Sigmoid colon (tissue), 7 donors: ENCODE measurements around the gene STX18. TPM values are rescaled to one million over a fixed set of nuclear protein-coding genes. Genes with fewer than 3 reads are reported as not detected.
"Not testable (repeated sequence)": the region's sequence is repeated elsewhere in the genome, so short reads cannot be mapped to it uniquely, and the experiment has no call there.

Experiments used
- DNase-seq: peaks from one replicate; pipeline ENCODE4 v3.0.0-alpha.2; 2019
- H3K27ac ChIP-seq, 4 donors: fragments of 200-600 bp; sonication (generic); one replicate each; pipeline ENCODE4 v1.5.1; 2016 to 2019; ENCODE audit warnings: mild to moderate bottlenecking in 1 of 4
- H3K27me3 ChIP-seq, 3 donors: fragments of 200-600 bp; sonication (generic); one replicate each; pipeline ENCODE4 v1.5.1; 2019; ENCODE audit warnings: mild to moderate bottlenecking in 1 of 3
- H3K36me3 ChIP-seq, 4 donors: fragments of 200-600 bp; sonication (generic); one replicate each; pipeline ENCODE4 v1.5.1; 2016 to 2019
- H3K4me1 ChIP-seq, 4 donors: fragments of 200-600 bp; sonication (generic); one replicate each; pipeline ENCODE4 v1.5.1; 2017 to 2019
- H3K4me3 ChIP-seq, 4 donors: fragments of 200-600 bp; sonication (generic); one replicate each; pipeline ENCODE4 v1.5.1; 2017 to 2019; ENCODE audit warnings: mild to moderate bottlenecking in 2 of 4, moderate library complexity in 1 of 4
- H3K9me3 ChIP-seq, 4 donors: fragments of 200-600 bp in 3 of 4; sonication (generic) in 3 of 4; one replicate each; pipeline versions ENCODE4 v1.5.1 to v1.6.1; 2013 to 2019
- CTCF ChIP-seq, 4 experiments: fragments of 450-650 bp in 3 of 4; fragments of 200-600 bp in 1 of 4; IDR thresholded peaks; one replicate each; pipeline ENCODE4 v1.5.1; 2016 to 2019; ENCODE audit warnings: antibody characterized with exemption in 4 of 4, mild to moderate bottlenecking in 3 of 4, moderate library complexity in 2 of 4
- EP300 ChIP-seq, 4 donors: sonication (generic); formaldehyde crosslinking; IDR thresholded peaks; one replicate each; pipeline ENCODE4 v1.6.1; 2017; ENCODE audit warnings: antibody characterized with exemption in 4 of 4
- POLR2A ChIP-seq, 2 donors: fragments of 450-650 bp; IDR thresholded peaks; one replicate each; pipeline ENCODE4 v1.6.1; 2016; ENCODE audit warnings: antibody characterized with exemption in 2 of 2, mild to moderate bottlenecking in 2 of 2, moderate library complexity in 2 of 2
- POLR2AphosphoS5 ChIP-seq, 4 donors: sonication (generic); formaldehyde crosslinking; IDR thresholded peaks; one replicate each; pipeline ENCODE4 v1.6.1; 2017; ENCODE audit warnings: antibody characterized with exemption in 4 of 4
- whole genome bisulfite sequencing, 2 donors: extraction: QIAGEN DNeasy Blood & Tissue Kit; methylation state at CpG; one replicate each; pipeline ENCODE4 v1.1.7; 2013; 5-methylcytosine and 5-hydroxymethylcytosine counted together
- intact Hi-C: fragments of 100-400 bp; cut with DNase I; formaldehyde crosslinking; loops from one replicate; pipeline ENCODE4 v1.15.1; 2023
- polyA plus RNA-seq, 3 donors: library from polyadenylated mRNA; stranded (reverse); fragments of 200-250 nt; gene quantifications; one replicate each; pipeline ENCODE4 v1.2.3, GENCODE V29; 2013
- total RNA-seq, 4 donors: library from RNA; depleted of rRNA; stranded (reverse); fragments of >200 nt; gene quantifications; one replicate each; pipeline ENCODE4 v1.1.0, GENCODE V29; 2016
- donor health status: healthy with polysubstance abuse.
- donor health status: Bipolar disorder and iron deficiency.
- donor health status: healthy.

The STX18 gene
- total and polyA plus RNA-seq, 7 donors, result 23.5 to 45.1 (median 26.3) TPM

- Histone ChIP-seq H3K36me3 (peaks cover 19 to 69% (median 33%) of the 10 kb centered on the region in 4 donors), H3K27ac (no peak overlapping the region), H3K4me1 (no peaks in the 10 kb centered on the region), H3K4me3 (no peak overlapping the region), H3K9me3 (no peaks in the 10 kb centered on the region), H3K27me3 (no peaks in the 10 kb centered on the region)
- intact Hi-C loops, result no loop called here
- DNase-seq, result peak; percentile 37
- TF ChIP-seq POLR2AphosphoS5 (IDR thresholded peaks at IDR 0.05) (no peak), CTCF (IDR thresholded peaks at IDR 0.05) (no peak)
- 92 to 93% methylated on average over 9 of the region's 9 CpGs for whole genome bisulfite sequencing, 2 donors
Measured at GRCh38 chr4:4423706-4424498, 117.9 kb downstream of the STX18 start.

- peak; percentile 37 for DNase-seq
- no peaks in the 10 kb centered on the region for H3K27me3 ChIP-seq
- H3K4me3 ChIP-seq, result no peak overlapping the region
- intact Hi-C loops, result no loop called here
- no peaks in the 10 kb centered on the region for H3K4me1 ChIP-seq
- TF ChIP-seq POLR2AphosphoS5 (IDR thresholded peaks at IDR 0.05) (no peak), POLR2A (IDR thresholded peaks at IDR 0.05) (no peak), EP300 (IDR thresholded peaks at IDR 0.05) (no peak), CTCF (IDR thresholded peaks at IDR 0.05) (no peak)
- H3K9me3 ChIP-seq, result no peaks in the 10 kb centered on the region
- no peak overlapping the region for H3K27ac ChIP-seq
- peaks cover 19 to 72% (median 35%) of the 10 kb centered on the region in 4 donors for H3K36me3 ChIP-seq
- WGBS, 2 donors, result 89 to 90% methylated on average over 12 of the region's 12 CpGs
Measured at GRCh38 chr4:4422856-4423499, 118.9 kb downstream of the STX18 start.

- H3K9me3 ChIP-seq, H3K27ac ChIP-seq, H3K4me1 ChIP-seq, DNase-seq, intact Hi-C loops, H3K4me3 ChIP-seq, H3K27me3 ChIP-seq: not testable (repeated sequence)
- peaks cover 19 to 73% (median 35%) of the 10 kb centered on the region in 4 donors for H3K36me3 ChIP-seq
- WGBS, 2 donors, result 97% methylated on average over 7 of the region's 7 CpGs
Measured at GRCh38 chr4:4422117-4422516, 119.7 kb downstream of the STX18 start.

GRCh38 chr4:4421356-4421755, 120.5 kb downstream of the STX18 start:
- Histone ChIP-seq H3K4me3 (no peak overlapping the region), H3K27ac (no peak overlapping the region), H3K36me3 (peaks cover 19 to 74% (median 35%) of the 10 kb centered on the region in 4 donors), H3K27me3 (no peaks in the 10 kb centered on the region), H3K4me1 (no peaks in the 10 kb centered on the region), H3K9me3 (no peaks in the 10 kb centered on the region)
- no peak for DNase-seq
- TF ChIP-seq EP300 (IDR thresholded peaks at IDR 0.05), result no peak
- TF ChIP-seq POLR2AphosphoS5 (IDR thresholded peaks at IDR 0.05), result no peak
- no peak for TF ChIP-seq CTCF (IDR thresholded peaks at IDR 0.05)
- TF ChIP-seq POLR2A (IDR thresholded peaks at IDR 0.05), result no peak
- 97 to 98% methylated on average over 11 of the region's 11 CpGs for WGBS, 2 donors
- intact Hi-C loops, result no loop called here

GRCh38 chr4:4420421-4420820, 121.4 kb downstream of the STX18 start:
- H3K4me3 ChIP-seq, result no peak overlapping the region
- H3K27ac ChIP-seq, result no peak overlapping the region
- no peaks in the 10 kb centered on the region for H3K27me3 ChIP-seq
- H3K36me3 ChIP-seq, result peaks cover 19 to 79% (median 35%) of the 10 kb centered on the region in 4 donors
- WGBS, 2 donors, result 97 to 98% methylated on average over 12 of the region's 12 CpGs
- TF ChIP-seq POLR2AphosphoS5 (IDR thresholded peaks at IDR 0.05), result no peak
- TF ChIP-seq POLR2A (IDR thresholded peaks at IDR 0.05), result no peak
- no peak for TF ChIP-seq CTCF (IDR thresholded peaks at IDR 0.05)
- no peak for TF ChIP-seq EP300 (IDR thresholded peaks at IDR 0.05)
- intact Hi-C loops, result no loop called here
- H3K4me1 ChIP-seq, result no peaks in the 10 kb centered on the region
- no peaks in the 10 kb centered on the region for H3K9me3 ChIP-seq
- DNase-seq, result no peak
